ENCODE data around the gene LRRC28. TPM values are rescaled to one million over a fixed set of nuclear protein-coding genes. Genes with fewer than 3 reads are reported as not detected.
"Not testable (repeated sequence)": the region's sequence is repeated elsewhere in the genome, so short reads cannot be mapped to it uniquely, and the experiment has no call there.

The LRRC28 gene
- total RNA-seq, 1 donor from 2014 or later = 28.8 TPM

DNA sequence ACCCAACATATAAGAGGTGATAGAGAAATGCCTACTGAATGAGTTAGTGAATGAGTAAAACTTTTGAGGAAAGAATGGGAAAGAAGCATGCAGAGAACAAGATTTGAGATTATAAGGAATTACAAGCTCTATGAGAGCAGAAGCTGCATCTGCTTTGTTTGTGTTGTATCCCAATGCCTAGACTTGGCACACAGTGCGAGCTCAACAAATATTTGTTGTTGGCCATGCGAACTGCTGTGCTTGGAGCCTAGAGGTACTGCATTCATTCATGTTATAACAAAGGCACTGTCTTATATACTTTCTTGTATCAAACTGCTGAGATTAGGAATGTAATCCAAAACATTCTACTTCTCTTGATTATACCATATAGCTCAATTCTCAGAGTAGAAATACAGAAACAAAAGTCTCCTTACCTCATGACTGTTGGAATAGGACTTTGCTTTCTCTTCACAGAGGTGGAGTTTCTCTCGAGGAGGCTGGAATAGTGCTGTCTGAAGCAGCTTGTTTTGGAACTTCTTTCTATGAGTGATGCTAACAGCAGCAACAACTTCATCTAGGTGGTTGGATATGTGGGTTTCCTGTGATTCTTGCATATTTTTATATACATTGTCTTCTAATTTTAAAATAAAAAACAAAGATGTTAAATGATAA is 23.0 kb upstream of the LRRC28 start:
- TF ChIP-seq, protein P1, sequence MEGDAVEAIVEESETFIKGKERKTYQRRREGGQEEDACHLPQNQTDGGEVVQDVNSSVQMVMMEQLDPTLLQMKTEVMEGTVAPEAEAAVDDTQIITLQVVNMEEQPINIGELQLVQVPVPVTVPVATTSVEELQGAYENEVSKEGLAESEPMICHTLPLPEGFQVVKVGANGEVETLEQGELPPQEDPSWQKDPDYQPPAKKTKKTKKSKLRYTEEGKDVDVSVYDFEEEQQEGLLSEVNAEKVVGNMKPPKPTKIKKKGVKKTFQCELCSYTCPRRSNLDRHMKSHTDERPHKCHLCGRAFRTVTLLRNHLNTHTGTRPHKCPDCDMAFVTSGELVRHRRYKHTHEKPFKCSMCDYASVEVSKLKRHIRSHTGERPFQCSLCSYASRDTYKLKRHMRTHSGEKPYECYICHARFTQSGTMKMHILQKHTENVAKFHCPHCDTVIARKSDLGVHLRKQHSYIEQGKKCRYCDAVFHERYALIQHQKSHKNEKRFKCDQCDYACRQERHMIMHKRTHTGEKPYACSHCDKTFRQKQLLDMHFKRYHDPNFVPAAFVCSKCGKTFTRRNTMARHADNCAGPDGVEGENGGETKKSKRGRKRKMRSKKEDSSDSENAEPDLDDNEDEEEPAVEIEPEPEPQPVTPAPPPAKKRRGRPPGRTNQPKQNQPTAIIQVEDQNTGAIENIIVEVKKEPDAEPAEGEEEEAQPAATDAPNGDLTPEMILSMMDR (conservative IDR thresholded peaks at IDR 0.05) = no peak
- DNase-seq (ENCODE audit: low read depth, low spot score) = no peak
- Mint-ChIP-seq H3K4me3 (no peak overlapping the region), H3K36me3 (ENCODE audit: low read depth) (peaks cover 21% of the 10 kb centered on the region), H3K4me1 (no peaks in the 10 kb centered on the region), H3K27me3 (ENCODE audit: low read depth) (no peaks in the 10 kb centered on the region), H3K9me3 (peaks cover 5% of the 10 kb centered on the region), H3K27ac (ENCODE audit: unreplicated experiment) (no peak overlapping the region)

DNA sequence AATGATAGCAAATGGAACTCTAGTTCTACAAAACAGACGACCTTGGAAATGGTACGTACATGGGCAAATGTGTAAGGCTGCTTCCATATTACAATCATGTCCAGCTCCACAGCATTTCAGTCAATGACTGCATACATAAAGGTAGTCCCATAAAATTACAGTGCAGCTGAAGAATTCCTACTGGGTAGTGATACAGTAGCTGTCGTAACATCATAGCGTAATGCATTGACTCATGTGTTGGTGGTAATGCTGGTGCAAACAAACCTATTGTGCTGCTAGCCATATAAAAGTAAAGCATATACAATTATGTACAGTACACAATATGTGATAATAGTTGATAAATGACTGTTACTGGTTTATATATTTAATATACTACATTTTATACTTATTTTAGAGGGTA is 20.4 kb upstream of the LRRC28 start:
- H3K9me3 Mint-ChIP-seq = peaks cover 5% of the 10 kb centered on the region
- H3K36me3 Mint-ChIP-seq (ENCODE audit: low read depth) = peaks cover 26% of the 10 kb centered on the region
- DNase-seq (ENCODE audit: low read depth, low spot score) = no peak
- no peaks in the 10 kb centered on the region for H3K27me3 Mint-ChIP-seq (ENCODE audit: low read depth)
- no peak overlapping the region for H3K27ac Mint-ChIP-seq (ENCODE audit: unreplicated experiment)
- H3K4me3 Mint-ChIP-seq = no peak overlapping the region
- TF ChIP-seq, protein P1 (conservative IDR thresholded peaks at IDR 0.05) = no peak
- no peaks in the 10 kb centered on the region for H3K4me1 Mint-ChIP-seq

DNA sequence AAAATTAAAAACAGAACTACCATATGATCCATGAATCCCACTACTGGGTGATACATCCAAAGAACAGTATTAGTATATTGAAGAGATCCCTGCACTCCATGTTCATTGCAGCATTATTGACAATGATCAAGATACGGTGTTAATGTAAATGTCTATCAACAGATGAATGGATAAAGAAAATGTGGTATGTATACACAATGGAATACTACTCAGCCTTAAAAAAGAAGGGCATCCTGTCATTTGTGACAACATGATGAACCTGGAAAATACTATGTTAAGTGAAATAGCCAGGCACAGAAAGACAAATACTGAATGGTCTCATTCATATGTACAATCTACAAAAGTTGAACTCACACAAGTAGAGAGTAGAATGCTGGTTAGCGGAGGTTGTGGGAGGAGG is 18.5 kb upstream of the LRRC28 start:
- Mint-ChIP-seq H3K27ac (ENCODE audit: unreplicated experiment) (no peak overlapping the region), H3K36me3 (ENCODE audit: low read depth) (peaks cover 30% of the 10 kb centered on the region), H3K4me1 (no peaks in the 10 kb centered on the region), H3K27me3 (ENCODE audit: low read depth) (no peaks in the 10 kb centered on the region), H3K4me3 (no peak overlapping the region), H3K9me3 (peaks cover 5% of the 10 kb centered on the region)
- TF ChIP-seq, protein P1 (conservative IDR thresholded peaks at IDR 0.05) = no peak
- no peak for DNase-seq (ENCODE audit: low read depth, low spot score)

DNA sequence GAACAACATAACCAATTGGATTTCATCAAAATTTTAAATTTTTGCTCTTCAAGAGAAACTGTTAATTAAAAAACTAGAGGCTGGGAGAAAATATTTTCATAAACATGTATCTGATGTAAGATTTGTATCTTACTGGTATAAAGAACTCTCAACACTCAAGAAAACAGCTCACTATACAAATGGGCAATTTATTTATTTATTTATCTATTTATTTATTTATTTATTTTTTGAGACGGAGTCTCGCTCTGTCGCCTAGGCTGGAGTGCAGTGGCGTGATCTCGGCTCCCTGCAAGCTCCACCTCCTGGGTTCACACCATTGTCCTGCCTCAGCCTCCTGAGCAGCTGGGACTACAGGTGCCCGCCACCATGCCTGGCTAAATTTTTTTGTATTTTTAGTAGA is 17.1 kb upstream of the LRRC28 start:
- H3K36me3 Mint-ChIP-seq (ENCODE audit: low read depth) = peaks cover 27% of the 10 kb centered on the region
- H3K4me3 Mint-ChIP-seq; DNase-seq (ENCODE audit: low read depth, low spot score); H3K4me1 Mint-ChIP-seq; H3K27ac Mint-ChIP-seq (ENCODE audit: unreplicated experiment); H3K9me3 Mint-ChIP-seq; H3K27me3 Mint-ChIP-seq (ENCODE audit: low read depth): not testable (repeated sequence)

DNA sequence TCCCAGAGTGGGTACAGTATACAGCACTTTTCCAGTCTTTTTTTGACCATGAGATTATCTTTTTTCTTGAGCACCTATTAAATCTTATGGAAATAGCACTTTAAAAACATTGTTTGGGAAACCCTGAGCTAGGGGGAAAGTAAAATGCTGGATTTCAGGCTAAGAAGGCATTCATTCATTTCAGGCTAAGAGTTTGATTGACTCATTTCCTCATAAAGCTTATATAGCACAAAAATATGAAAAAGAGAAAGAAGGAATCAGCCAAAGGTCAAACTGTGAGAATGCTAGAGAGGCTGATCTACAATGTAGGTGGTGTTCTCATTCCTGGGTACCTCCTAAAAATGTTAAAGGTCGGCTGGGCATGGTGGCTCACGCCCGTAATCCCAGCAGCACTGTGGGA is 12.4 kb upstream of the LRRC28 start:
- Mint-ChIP-seq H3K27ac (ENCODE audit: unreplicated experiment) (no peak overlapping the region), H3K4me3 (no peak overlapping the region), H3K36me3 (ENCODE audit: low read depth) (peaks cover 14% of the 10 kb centered on the region), H3K27me3 (ENCODE audit: low read depth) (no peaks in the 10 kb centered on the region), H3K9me3 (no peaks in the 10 kb centered on the region), H3K4me1 (peaks cover 19% of the 10 kb centered on the region)
- TF ChIP-seq, protein P1 (conservative IDR thresholded peaks at IDR 0.05) = no peak
- no peak for DNase-seq (ENCODE audit: low read depth, low spot score)

DNA sequence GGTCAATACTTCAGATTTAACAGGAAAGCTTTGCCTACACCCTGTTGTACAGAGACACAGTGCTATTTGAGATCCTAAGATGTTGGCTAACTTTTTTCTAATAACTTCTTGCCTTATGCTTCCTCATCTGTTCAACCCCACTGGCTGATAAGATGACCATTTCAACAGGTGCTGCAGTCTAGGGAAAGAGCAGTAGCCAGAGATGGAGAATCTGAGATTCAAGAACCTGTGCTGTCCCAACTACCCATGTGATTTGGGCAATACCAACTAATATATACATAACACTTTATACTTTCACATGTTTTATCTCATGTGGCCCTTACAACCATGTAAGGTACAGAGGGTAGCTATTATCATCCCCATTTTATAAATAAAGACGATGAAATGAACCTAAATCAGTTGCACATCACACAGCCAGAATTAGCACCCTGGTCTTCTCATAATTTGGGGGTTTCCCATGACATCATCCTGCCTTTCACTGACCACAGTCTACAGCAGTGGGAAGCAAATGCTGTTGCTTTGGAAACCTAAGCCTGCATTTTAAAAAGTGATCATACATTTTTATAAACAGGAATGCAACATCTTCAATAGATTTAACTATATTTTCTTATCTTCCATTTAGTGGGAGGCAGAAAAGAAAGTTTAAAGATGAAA is 11.6 kb upstream of the LRRC28 start:
- H3K27me3 Mint-ChIP-seq (ENCODE audit: low read depth) = no peaks in the 10 kb centered on the region
- TF ChIP-seq, protein P1 (conservative IDR thresholded peaks at IDR 0.05) = no peak
- H3K36me3 Mint-ChIP-seq (ENCODE audit: low read depth) = peaks cover 14% of the 10 kb centered on the region

More for the DNA sequence above, 11.6 kb upstream of the LRRC28 start:
- no peak overlapping the region for H3K27ac Mint-ChIP-seq (ENCODE audit: unreplicated experiment)
- no peak overlapping the region for H3K4me3 Mint-ChIP-seq
- DNase-seq (ENCODE audit: low read depth, low spot score) = no peak
- H3K9me3 Mint-ChIP-seq = no peaks in the 10 kb centered on the region
- peaks cover 19% of the 10 kb centered on the region for H3K4me1 Mint-ChIP-seq
